Activated T-helper 1 cell treated with anti-CD3 and anti-CD28 coated beads, Interleukin-12 subunit alpha, Interleukin-12 subunit beta, Interleukin-2, Interleukin-4 antibody, amounts not matched to agents 30 ng/mL and 10 ng/mL and 1 ng/mL, durations not matched to agents 14 hours and 24 hours and 36 hours (primary cell): ENCODE results near the gene DDX31. TPM values are rescaled to one million over a fixed set of nuclear protein-coding genes. Genes with fewer than 3 reads are reported as not detected.
A peak's percentile ranks its signal among the peaks of the same experiment; 100 is the strongest.
"Not testable (repeated sequence)": the region's sequence is repeated elsewhere in the genome, so short reads cannot be mapped to it uniquely, and the experiment has no call there.

Source experiments
- DNase-seq: peaks from one replicate; pipeline ENCODE4 v3.0.0; 2021; ENCODE audit warnings: low spot score
- H3K27ac Mint-ChIP-seq: one replicate; pipeline ENCODE4 v1.8.0; 2021; ENCODE audit warnings: mild to moderate bottlenecking, mixed read lengths
- H3K27me3 Mint-ChIP-seq: one replicate; pipeline ENCODE4 v1.8.0; 2022; ENCODE audit warnings: mild to moderate bottlenecking, moderate library complexity, mixed read lengths; ENCODE audit not compliant: insufficient read depth
- H3K36me3 Mint-ChIP-seq: one replicate; pipeline ENCODE4 v1.8.0; 2021; ENCODE audit warnings: low read depth, mixed read lengths
- H3K4me1 Mint-ChIP-seq: one replicate; pipeline ENCODE4 v1.8.0; 2021; ENCODE audit warnings: low read depth, mixed read lengths
- H3K4me3 Mint-ChIP-seq: one replicate; pipeline ENCODE4 v1.8.0; 2021; ENCODE audit warnings: mild to moderate bottlenecking, moderate library complexity, mixed read lengths
- H3K9me3 Mint-ChIP-seq: one replicate; pipeline ENCODE4 v1.8.0; 2021; ENCODE audit warnings: mixed read lengths
- intact Hi-C: fragments of 100-400 bp; cut with micrococcal nuclease; formaldehyde crosslinking; loops from one replicate; pipeline ENCODE4 v1.15.1; 2024
- total RNA-seq: library from RNA; stranded (reverse); gene quantifications from 2 replicates; pipeline ENCODE4 v1.2.3, GENCODE V29; 2022

The DDX31 gene
- 32.1 and 34.1 TPM in 2 replicates for total RNA-seq

DNA sequence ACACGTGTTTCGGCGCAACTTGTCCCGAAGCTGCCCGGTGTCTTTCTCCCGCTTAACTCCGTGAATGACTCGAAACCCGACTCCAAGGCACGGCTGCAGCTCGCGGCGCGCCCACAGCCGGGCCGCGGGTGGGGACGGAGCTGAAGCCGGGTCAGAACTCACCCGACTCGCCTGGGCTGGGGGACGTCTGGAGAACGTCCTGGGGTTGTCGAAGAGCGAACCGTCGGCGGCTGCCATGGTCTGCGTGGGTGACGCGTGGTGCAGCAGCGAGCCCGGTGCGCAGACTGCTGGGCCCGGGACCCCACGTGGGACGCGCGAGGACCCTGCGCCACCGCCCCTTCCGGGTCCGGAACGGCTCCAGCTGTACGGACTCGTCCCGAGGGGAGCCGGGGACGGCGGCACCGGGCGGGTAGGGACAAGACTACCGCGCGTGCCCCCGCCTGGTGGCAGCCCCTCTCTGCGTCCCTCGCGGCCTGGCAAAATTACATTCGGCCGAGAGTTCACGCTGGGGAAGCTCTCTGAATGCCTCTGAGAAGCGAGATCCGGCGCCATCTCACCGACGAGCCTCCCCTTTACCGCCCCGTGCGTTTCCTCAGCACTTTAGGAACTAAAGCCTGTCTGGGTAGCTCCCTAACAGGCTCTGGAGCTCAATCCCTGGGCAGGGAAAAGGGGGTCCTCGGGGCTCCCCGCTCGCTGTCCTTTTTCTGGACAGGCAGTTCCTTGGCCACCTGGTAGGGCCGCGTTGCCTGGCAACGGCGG, at the start of gene DDX31:
TSS of gene DDX31 (minus strand) at position 286 of the 759 bp plus-strand sequence. CDS start at position 237, 49 bp downstream.
- Mint-ChIP-seq H3K9me3 (no peaks in the 10 kb centered on the region), H3K4me1 (peaks cover 38% of the 10 kb centered on the region), H3K27ac (peak within 1 kb of the TSS; percentile 90), H3K36me3 (peaks cover 19% of the 10 kb centered on the region), H3K27me3 (no peaks in the 10 kb centered on the region), H3K4me3 (peak within 1 kb of the TSS; percentile 96)
- DNase-seq = peak; percentile 84
- intact Hi-C loops = loop anchor here (1.0 to 5.0 kb wide), 4 partner anchors 99 to 667 kb away; partner anchors contain the start of genes AK8, SETX, SPACA9 and SURF6

GRCh38 chr9:132718381-132718928, 48.7 kb upstream of the DDX31 start:
- not testable (repeated sequence) for H3K27ac Mint-ChIP-seq, H3K36me3 Mint-ChIP-seq

GRCh38 chr9:132717326-132717945, 47.7 kb upstream of the DDX31 start:
- Mint-ChIP-seq H3K4me3 (no peak overlapping the region), H3K27me3 (peaks cover 21% of the 10 kb centered on the region), H3K4me1 (no peaks in the 10 kb centered on the region), H3K36me3 (no peaks in the 10 kb centered on the region), H3K9me3 (no peaks in the 10 kb centered on the region), H3K27ac (no peak overlapping the region)
- DNase-seq = no peak
- intact Hi-C loops = no loop called here

More at GRCh38 chr9:132718381-132718928, 48.7 kb upstream of the DDX31 start:
- H3K27me3 Mint-ChIP-seq = peaks cover 23% of the 10 kb centered on the region
- intact Hi-C loops, H3K4me3 Mint-ChIP-seq, DNase-seq, H3K9me3 Mint-ChIP-seq, H3K4me1 Mint-ChIP-seq: not testable (repeated sequence)

GRCh38 chr9:132716007-132716406, 46.2 kb upstream of the DDX31 start:
- DNase-seq = no peak
- no peak overlapping the region for H3K4me3 Mint-ChIP-seq
- intact Hi-C loops = no loop called here
- H3K27ac Mint-ChIP-seq = no peak overlapping the region
- no peaks in the 10 kb centered on the region for H3K4me1 Mint-ChIP-seq
- peaks cover 22% of the 10 kb centered on the region for H3K27me3 Mint-ChIP-seq
- H3K9me3 Mint-ChIP-seq = no peaks in the 10 kb centered on the region
- H3K36me3 Mint-ChIP-seq = no peaks in the 10 kb centered on the region

DNA sequence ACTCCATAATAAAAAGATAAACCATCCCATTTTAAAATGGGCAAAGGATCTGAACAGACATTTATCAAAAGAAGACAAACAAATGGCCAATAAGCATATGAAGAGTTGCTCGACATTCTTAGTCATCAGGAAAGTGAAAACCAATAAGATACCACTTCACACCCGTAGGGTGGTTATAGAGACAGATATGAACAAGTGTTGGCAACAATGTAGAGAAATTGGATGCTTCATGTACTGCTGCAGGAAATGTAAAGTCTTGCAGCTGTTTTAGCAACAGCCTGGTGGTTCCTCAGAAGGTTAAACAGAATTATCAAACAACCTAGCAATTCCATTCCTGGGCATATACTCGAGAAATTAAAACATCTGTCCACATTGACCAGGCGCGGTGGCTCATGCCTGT, 43.0 kb upstream of the DDX31 start:
- intact Hi-C loops = no loop called here
- Mint-ChIP-seq H3K4me3 (no peak overlapping the region), H3K9me3 (no peaks in the 10 kb centered on the region), H3K27me3 (peaks cover 11% of the 10 kb centered on the region), H3K4me1 (no peaks in the 10 kb centered on the region), H3K27ac (no peak overlapping the region), H3K36me3 (no peaks in the 10 kb centered on the region)
- DNase-seq = no peak

DNA sequence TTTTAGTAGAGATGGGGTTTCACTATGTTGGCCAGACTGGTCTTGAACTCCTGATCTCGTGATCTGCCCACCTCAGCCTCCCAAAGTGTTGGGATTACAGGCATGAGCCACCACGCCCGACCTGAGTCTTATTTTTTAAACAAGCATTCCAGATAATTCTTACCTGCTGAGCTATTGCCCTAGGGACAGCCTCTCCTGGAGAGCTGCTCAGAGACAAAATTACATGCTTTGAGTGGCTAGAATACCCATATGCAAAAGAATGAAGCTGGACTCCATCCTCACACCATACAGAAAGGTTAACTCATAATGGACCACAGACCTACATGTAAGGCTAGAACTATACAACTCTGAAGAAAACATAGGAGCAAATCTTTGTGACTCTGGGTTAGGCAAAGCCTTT, 42.1 kb upstream of the DDX31 start:
- intact Hi-C loops = no loop called here
- Mint-ChIP-seq H3K27me3 (peaks cover 4% of the 10 kb centered on the region), H3K4me1 (no peaks in the 10 kb centered on the region), H3K4me3 (no peak overlapping the region), H3K9me3 (no peaks in the 10 kb centered on the region), H3K27ac (no peak overlapping the region), H3K36me3 (no peaks in the 10 kb centered on the region)
- no peak for DNase-seq

DNA sequence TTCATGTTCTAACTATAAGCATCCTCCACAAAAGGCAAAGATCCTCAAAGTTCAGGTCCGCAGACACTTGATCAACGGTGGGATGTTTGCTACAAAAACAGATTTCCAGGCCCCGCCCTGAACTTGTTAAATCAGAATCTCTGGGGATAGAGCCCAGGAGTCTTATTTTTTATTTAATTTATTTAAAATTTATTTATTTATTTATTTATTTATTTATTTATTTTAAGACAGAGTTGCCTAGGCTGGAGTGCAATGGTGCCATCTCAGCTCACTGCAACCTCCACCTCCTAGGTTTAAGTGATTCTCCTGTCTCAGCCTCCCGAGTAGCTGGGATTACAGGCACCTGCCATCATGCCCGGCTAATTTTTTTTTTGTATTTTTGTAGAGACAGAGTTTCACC, 41.4 kb upstream of the DDX31 start:
- DNase-seq, H3K27ac Mint-ChIP-seq, H3K36me3 Mint-ChIP-seq, intact Hi-C loops, H3K4me1 Mint-ChIP-seq, H3K9me3 Mint-ChIP-seq, H3K4me3 Mint-ChIP-seq, H3K27me3 Mint-ChIP-seq: not testable (repeated sequence)

DNA sequence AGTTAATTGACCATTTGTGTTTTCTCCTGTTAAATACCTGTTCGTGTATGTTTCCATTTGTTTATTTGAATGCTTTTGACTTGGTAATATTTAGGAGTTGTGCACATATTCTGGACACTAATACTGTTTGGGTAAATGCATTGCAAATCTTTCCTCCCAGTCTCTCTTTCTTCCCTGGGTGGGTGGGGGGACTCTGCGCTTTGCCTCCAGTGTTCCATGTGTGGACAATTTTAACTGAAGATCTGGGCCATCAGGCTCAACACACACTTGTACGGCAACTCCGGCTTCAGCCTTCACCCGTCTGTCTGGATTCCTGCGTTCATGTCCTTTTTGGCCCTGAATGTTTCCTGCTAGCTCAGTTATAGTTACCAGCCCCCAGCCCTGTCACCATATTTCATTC, 40.5 kb upstream of the DDX31 start:
- H3K27ac Mint-ChIP-seq = no peak overlapping the region

DNA sequence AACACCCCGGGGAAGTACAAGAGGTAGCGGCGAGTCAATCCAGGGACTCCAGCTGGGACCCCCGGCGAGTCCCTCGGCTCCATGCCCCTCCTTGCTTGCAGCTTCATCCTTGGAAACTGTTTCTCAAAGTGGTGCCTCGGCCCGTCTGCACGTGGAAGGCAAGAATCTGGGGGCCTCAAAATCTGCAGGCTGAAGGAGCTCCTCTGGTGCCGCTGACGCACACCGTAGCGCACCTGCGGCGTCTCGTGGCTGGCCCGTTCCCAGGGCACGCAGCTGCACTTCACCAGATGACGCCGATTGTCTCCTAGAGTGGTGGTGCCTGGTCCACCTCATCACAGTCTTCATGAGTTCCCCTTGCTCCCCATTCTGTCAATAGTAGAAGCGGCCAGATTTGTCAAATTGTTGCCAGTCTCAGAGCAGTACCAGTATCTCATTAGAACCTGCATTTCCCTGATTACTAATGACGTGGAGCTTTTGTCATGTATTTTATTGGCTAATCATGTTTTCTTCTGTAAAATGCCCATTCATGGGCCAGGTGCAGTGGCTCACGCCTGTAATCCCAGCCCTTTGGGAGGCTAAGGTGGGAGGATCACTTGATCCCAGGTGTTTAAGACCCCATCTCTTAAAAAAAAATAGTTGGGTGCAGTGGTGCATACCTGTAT, 39.1 kb upstream of the DDX31 start:
- no peaks in the 10 kb centered on the region for H3K36me3 Mint-ChIP-seq

More for the DNA sequence above, 40.5 kb upstream of the DDX31 start:
- no peak overlapping the region for H3K4me3 Mint-ChIP-seq
- no peaks in the 10 kb centered on the region for H3K9me3 Mint-ChIP-seq
- no peaks in the 10 kb centered on the region for H3K36me3 Mint-ChIP-seq
- peaks cover 6% of the 10 kb centered on the region for H3K27me3 Mint-ChIP-seq
- intact Hi-C loops = no loop called here
- DNase-seq = no peak
- no peaks in the 10 kb centered on the region for H3K4me1 Mint-ChIP-seq

GRCh38 chr9:132708239-132708638, 38.5 kb upstream of the DDX31 start:
- Mint-ChIP-seq H3K36me3 (no peaks in the 10 kb centered on the region), H3K27me3 (peaks cover 8% of the 10 kb centered on the region), H3K4me3 (no peak overlapping the region), H3K27ac (no peak overlapping the region), H3K9me3 (peaks cover 3% of the 10 kb centered on the region), H3K4me1 (no peaks in the 10 kb centered on the region)
- intact Hi-C loops = no loop called here
- DNase-seq = no peak

More for the DNA sequence above, 39.1 kb upstream of the DDX31 start:
- H3K27ac Mint-ChIP-seq = no peak overlapping the region
- H3K27me3 Mint-ChIP-seq = peaks cover 6% of the 10 kb centered on the region
- intact Hi-C loops = no loop called here
- H3K9me3 Mint-ChIP-seq = no peaks in the 10 kb centered on the region
- H3K4me1 Mint-ChIP-seq = no peaks in the 10 kb centered on the region
- H3K4me3 Mint-ChIP-seq = no peak overlapping the region
- DNase-seq = no peak

- H3K27ac Mint-ChIP-seq = no peak overlapping the region
- H3K4me3 Mint-ChIP-seq = no peak overlapping the region
- peaks cover 2% of the 10 kb centered on the region for H3K36me3 Mint-ChIP-seq
Observed at GRCh38 chr9:132703336-132703735, 33.6 kb upstream of the DDX31 start.

DNA sequence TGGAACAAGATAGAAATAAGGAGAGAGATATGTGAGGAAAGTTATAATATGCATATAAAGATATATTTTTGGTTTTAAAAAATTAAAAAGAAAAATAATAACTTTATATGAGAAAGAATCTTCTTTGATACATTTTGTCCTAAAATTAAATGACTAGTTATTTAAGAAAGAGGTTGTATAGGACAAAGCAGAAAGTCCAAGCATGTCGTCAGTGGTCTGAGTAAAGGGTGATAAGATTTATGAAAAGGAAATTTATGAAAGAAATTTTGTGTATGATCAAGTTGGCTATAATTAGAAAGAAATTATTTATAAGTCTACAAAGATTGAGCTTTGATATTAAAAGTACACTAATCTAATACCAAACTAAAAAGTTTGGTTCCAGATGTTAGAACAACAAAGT, 32.5 kb upstream of the DDX31 start:
- H3K4me3 Mint-ChIP-seq = no peak overlapping the region
- no peaks in the 10 kb centered on the region for H3K4me1 Mint-ChIP-seq
- peaks cover 11% of the 10 kb centered on the region for H3K27me3 Mint-ChIP-seq
- no peak for DNase-seq
- H3K36me3 Mint-ChIP-seq = peaks cover 2% of the 10 kb centered on the region
- peaks cover 20% of the 10 kb centered on the region for H3K9me3 Mint-ChIP-seq
- H3K27ac Mint-ChIP-seq = no peak overlapping the region
- intact Hi-C loops = no loop called here

More at GRCh38 chr9:132703336-132703735, 33.6 kb upstream of the DDX31 start:
- no peak for DNase-seq
- Mint-ChIP-seq H3K9me3 (peaks cover 10% of the 10 kb centered on the region), H3K4me1 (no peaks in the 10 kb centered on the region), H3K27me3 (peaks cover 11% of the 10 kb centered on the region)
- intact Hi-C loops = no loop called here

DNA sequence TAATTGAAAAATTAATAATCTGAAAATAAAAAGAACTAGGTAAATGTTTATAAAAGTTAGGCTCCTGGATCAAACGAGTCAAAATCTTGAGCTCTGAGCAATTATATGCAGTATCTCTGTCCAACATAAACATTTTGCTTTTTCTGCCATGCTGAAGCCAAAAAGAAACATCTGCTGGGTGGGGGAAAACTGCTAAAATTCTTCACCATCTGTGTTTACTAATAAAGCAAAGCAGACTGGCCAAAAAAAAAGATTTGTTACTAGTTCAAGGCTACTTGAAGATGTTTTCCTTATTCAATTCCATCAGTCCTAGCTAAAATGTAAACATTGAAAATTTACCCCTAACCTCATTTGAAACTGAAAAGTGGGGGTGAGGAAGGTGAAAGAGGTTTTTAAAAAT, 30.2 kb upstream of the DDX31 start:
- DNase-seq = no peak
- Mint-ChIP-seq H3K4me1 (no peaks in the 10 kb centered on the region), H3K9me3 (peaks cover 37% of the 10 kb centered on the region), H3K27me3 (peaks cover 12% of the 10 kb centered on the region), H3K4me3 (no peak overlapping the region), H3K27ac (no peak overlapping the region), H3K36me3 (peaks cover 2% of the 10 kb centered on the region)
- intact Hi-C loops = no loop called here
